HCT116 (cell line): Measurements from ENCODE around the gene XPNPEP1. TPM values are rescaled to one million over a fixed set of nuclear protein-coding genes. Genes with fewer than 3 reads are reported as not detected.

Source experiments
- ATAC-seq: fragments of 200-7000 bp; cut with Tn5 transposase; 2 replicates; pipeline ENCODE4 v1.9.1; 2020; ENCODE audit warnings: mild to moderate bottlenecking, moderate library complexity
- BruUV-seq: library from RNA; stranded (reverse); fragments of 400-500 nt; replicated peaks from 2 replicates; lab custom pipeline; 2021; lab: Mats Ljungman, UMichigan
- CTCF ChIA-PET: fragments of 300-600 bp; sonication (Branson Sonifier 250); formaldehyde crosslinking; loops from one replicate; lab custom pipeline; 2021; ENCODE audit warnings: antibody characterized with exemption; lab: Charles Lee
- POLR2A ChIA-PET: fragments of 300-600, 350-600 bp; sonication (Branson Sonifier 250); formaldehyde crosslinking; loops from one replicate; lab custom pipeline; 2021; ENCODE audit warnings: antibody characterized with exemption; lab: Charles Lee
- RAD21 ChIA-PET, 2 experiments: fragments of 300-600 bp; sonication (Branson Sonifier 250); formaldehyde crosslinking; loops; one replicate each; lab custom pipeline; 2023; ENCODE audit warnings: low total read pairs in 2 of 2; ENCODE audit not compliant: uncharacterized antibody in 2 of 2, unreplicated experiment in 2 of 2, low non-redundant PET in 1 of 2; lab: Charles Lee
- DNase-seq: peaks from one replicate; pipeline ENCODE4 v3.0.0-alpha.2; 2010; ENCODE audit warnings: low read depth, low spot score
- H2AFZ ChIP-seq: fragments of 200-600 bp; shearing (Covaris generic), sonication (generic); 2 replicates; pipeline ENCODE4 v1.6.1; 2017; ENCODE audit warnings: low read depth, mixed run types, mixed read lengths, antibody characterized with exemption, low read length; ENCODE audit not compliant: poor library complexity, severe bottlenecking
- H3K27ac ChIP-seq: 2 replicates; pipeline ENCODE4 v1.5.1; 2012; ENCODE audit warnings: low read depth, low read length
- H3K27me3 ChIP-seq: fragments of 200-600 bp; sonication (generic); 2 replicates; pipeline ENCODE4 v1.6.1; 2016; ENCODE audit warnings: mixed run types, low read length, mixed read lengths; ENCODE audit not compliant: insufficient read depth
- H3K36me3 ChIP-seq, 2 experiments: fragments of 200-500 bp in 1 of 2; fragments of 200-600 bp in 1 of 2; sonication (Bioruptor generic) in 1 of 2; sonication (generic) in 1 of 2; 2 replicates each; pipeline versions ENCODE4 v1.5.1 to v1.6.1; 2014 to 2016; ENCODE audit warnings: low read length in 2 of 2, inconsistent platforms in 1 of 2, mixed read lengths in 1 of 2, mixed run types in 1 of 2; ENCODE audit not compliant: insufficient read depth in 2 of 2, control insufficient read depth in 1 of 2
- H3K4me1 ChIP-seq, 2 experiments: fragments of 200-600 bp in 1 of 2; sonication (generic) in 1 of 2; 2 replicates each; pipeline versions ENCODE4 v1.5.1 to v1.6.1; 2012 to 2017; ENCODE audit warnings: low read length in 2 of 2, inconsistent platforms in 1 of 2, mild to moderate bottlenecking in 1 of 2, mixed read lengths in 1 of 2, mixed run types in 1 of 2, moderate library complexity in 1 of 2; ENCODE audit not compliant: insufficient read depth in 2 of 2, control insufficient read depth in 1 of 2
- H3K4me2 ChIP-seq: fragments of 200-600 bp; sonication (generic); 2 replicates; pipeline ENCODE4 v1.6.1; 2017; ENCODE audit warnings: mixed run types, low read length, mixed read lengths
- H3K4me3 ChIP-seq, 2 experiments: fragments of 200-600 bp in 1 of 2; sonication (generic) in 1 of 2; replicated peaks in 1 of 2; 2 replicates each; pipeline ENCODE4 v1.5.1; 2011 to 2016; ENCODE audit warnings: low read length in 2 of 2, control low read depth in 1 of 2, low read depth in 1 of 2, mild to moderate bottlenecking in 1 of 2, mixed read lengths in 1 of 2, mixed run types in 1 of 2
- H3K79me2 ChIP-seq: fragments of 200-600 bp; sonication (generic); 2 replicates; pipeline ENCODE4 v1.6.1; 2017; ENCODE audit warnings: mild to moderate bottlenecking, mixed run types, low read length, moderate library complexity, mixed read lengths; ENCODE audit not compliant: insufficient read depth
- H3K9ac ChIP-seq: fragments of 200-600 bp; sonication (generic); 2 replicates; pipeline ENCODE4 v1.6.1; 2016; ENCODE audit warnings: low read length, mixed read lengths
- H3K9me2 ChIP-seq: fragments of 200-600 bp; sonication (generic), shearing (Covaris generic); 2 replicates; pipeline ENCODE4 v1.6.1; 2017; ENCODE audit warnings: mixed run types, mild to moderate bottlenecking, moderate library complexity; ENCODE audit not compliant: insufficient read depth
- H3K9me3 ChIP-seq, 2 experiments: fragments of 200-500 bp in 1 of 2; fragments of 200-600 bp in 1 of 2; sonication (Bioruptor generic) in 1 of 2; sonication (generic) in 1 of 2; 2 replicates each; pipeline ENCODE4 v1.6.1; 2014 to 2017; ENCODE audit warnings: low read length in 2 of 2, mixed read lengths in 2 of 2, inconsistent platforms in 1 of 2, low read depth in 1 of 2, mild to moderate bottlenecking in 1 of 2, mixed run types in 1 of 2, moderate library complexity in 1 of 2; ENCODE audit not compliant: control insufficient read depth in 1 of 2, insufficient read depth in 1 of 2
- H4K20me1 ChIP-seq: fragments of 200-600 bp; sonication (generic), shearing (Covaris generic); 2 replicates; pipeline ENCODE4 v1.6.1; 2017; ENCODE audit warnings: mixed run types, mild to moderate bottlenecking, moderate library complexity; ENCODE audit not compliant: insufficient read depth
- ATF3 ChIP-seq: IDR thresholded peaks from 2 replicates; pipeline ENCODE4 v1.6.1; 2012
- CTCF ChIP-seq, 3 experiments: fragments of 200-600 bp in 1 of 3; sonication (generic) in 1 of 3; IDR thresholded peaks in 2 of 3; conservative IDR thresholded peaks in 1 of 3; 2 replicates each; pipeline ENCODE4 v1.5.1; 2012 to 2017; ENCODE audit warnings: low read depth in 2 of 3, low read length in 2 of 3, antibody characterized with exemption in 1 of 3, borderline replicate concordance in 1 of 3, control low read depth in 1 of 3, mild to moderate bottlenecking in 1 of 3, mixed read lengths in 1 of 3, mixed run types in 1 of 3, moderate library complexity in 1 of 3; ENCODE audit not compliant: insufficient read depth in 1 of 3
- ELF1 ChIP-seq: IDR thresholded peaks from 2 replicates; pipeline ENCODE4 v1.6.1; 2012; ENCODE audit warnings: low read depth, borderline replicate concordance
- FOSL1 ChIP-seq: IDR thresholded peaks from 2 replicates; pipeline ENCODE4 v1.6.1; 2012; ENCODE audit warnings: low read depth
- MAX ChIP-seq: IDR thresholded peaks from 2 replicates; pipeline ENCODE4 v1.6.1; 2012
- POLR2A ChIP-seq: IDR thresholded peaks from 2 replicates; pipeline ENCODE4 v1.7.0; 2011; ENCODE audit warnings: borderline replicate concordance; ENCODE audit not compliant: insufficient read depth, insufficient read length; ENCODE audit errors: extremely low read depth
- RAD21 ChIP-seq: IDR thresholded peaks from 2 replicates; pipeline ENCODE4 v1.6.1; 2012; ENCODE audit warnings: low read depth, mild to moderate bottlenecking
- SIN3A ChIP-seq: IDR thresholded peaks from 2 replicates; pipeline ENCODE4 v1.6.1; 2012; ENCODE audit warnings: low read depth
- SP1 ChIP-seq: IDR thresholded peaks from 2 replicates; pipeline ENCODE4 v1.6.1; 2012; ENCODE audit warnings: low read depth
- SRF ChIP-seq: IDR thresholded peaks from 2 replicates; pipeline ENCODE4 v1.6.1; 2012; ENCODE audit warnings: low read depth
- TCF7L2 ChIP-seq: IDR thresholded peaks from 2 replicates; pipeline ENCODE4 v1.7.0; 2011; ENCODE audit warnings: borderline replicate concordance, inconsistent platforms; ENCODE audit not compliant: insufficient read depth, insufficient read length; ENCODE audit errors: extremely low read depth
- ZBTB33 ChIP-seq: IDR thresholded peaks from 2 replicates; pipeline ENCODE4 v1.6.1; 2011; ENCODE audit warnings: mild to moderate bottlenecking, low read length, moderate library complexity; ENCODE audit not compliant: insufficient replicate concordance; ENCODE audit errors: extremely low read depth
- ZNF274 ChIP-seq: fragments of 200-500 bp; sonication (Bioruptor generic); IDR thresholded peaks from 2 replicates; pipeline ENCODE4 v1.6.1; 2014; ENCODE audit warnings: mild to moderate bottlenecking, low read depth, low read length, inconsistent platforms
- intact Hi-C: fragments of 100-400 bp; cut with micrococcal nuclease; formaldehyde crosslinking; loops from 2 replicates; pipeline ENCODE4 v1.10.0; 2022
- total RNA-seq: library from RNA; stranded (reverse); gene quantifications from one replicate; pipeline ENCODE4 v1.2.1, GENCODE V29; 2021; ENCODE audit not compliant: unreplicated experiment

XPNPEP1 gene
- total RNA-seq, 1 experiment from 2014 or later, result 87.3 TPM

GRCh38 chr10:109934958-109935793, 11.9 kb upstream of the XPNPEP1 start:
- H2AFZ ChIP-seq, result no peak overlapping the region
- ATAC-seq (no peak), DNase-seq (no peak)
- no peaks in the 10 kb centered on the region for H3K9me2 ChIP-seq
- BruUV-seq, result no TSS peak
- RAD21 ChIA-PET, result no interaction called here
- no peaks in the 10 kb centered on the region for H3K36me3 ChIP-seq
- no peaks in the 10 kb centered on the region for H3K4me1 ChIP-seq
- H3K79me2 ChIP-seq, result no peaks in the 10 kb centered on the region
- H4K20me1 ChIP-seq, result no peaks in the 10 kb centered on the region
- no peak overlapping the region for H3K4me3 ChIP-seq
- H3K4me2 ChIP-seq, result no peak overlapping the region
- no peaks in the 10 kb centered on the region for H3K27me3 ChIP-seq
- no peak overlapping the region for H3K27ac ChIP-seq
- CTCF ChIA-PET, result no interaction called here
- intact Hi-C loops, result no loop called here
- POLR2A ChIA-PET, result no interaction called here
- no peak overlapping the region for H3K9ac ChIP-seq
- TF ChIP-seq CTCF (IDR thresholded peaks at IDR 0.05 in 2 of 3, conservative IDR thresholded peaks at IDR 0.05 in 1 of 3; ENCODE audit: borderline replicate concordance in 1 of 3, insufficient read depth in 1 of 3, low read depth in 2 of 3, low read length in 2 of 3) (no peak), ATF3 (no peak), SIN3A (no peak), ELF1 (no peak), SRF (no peak), ZBTB33 (no peak), POLR2A (no peak), MAX (no peak), SP1 (no peak), ZNF274 (no peak), TCF7L2 (no peak), FOSL1 (no peak), RAD21 (no peak)
- no peaks in the 10 kb centered on the region for H3K9me3 ChIP-seq
